ENCODE measurements around the gene C1RL.

The C1RL gene, protein sequence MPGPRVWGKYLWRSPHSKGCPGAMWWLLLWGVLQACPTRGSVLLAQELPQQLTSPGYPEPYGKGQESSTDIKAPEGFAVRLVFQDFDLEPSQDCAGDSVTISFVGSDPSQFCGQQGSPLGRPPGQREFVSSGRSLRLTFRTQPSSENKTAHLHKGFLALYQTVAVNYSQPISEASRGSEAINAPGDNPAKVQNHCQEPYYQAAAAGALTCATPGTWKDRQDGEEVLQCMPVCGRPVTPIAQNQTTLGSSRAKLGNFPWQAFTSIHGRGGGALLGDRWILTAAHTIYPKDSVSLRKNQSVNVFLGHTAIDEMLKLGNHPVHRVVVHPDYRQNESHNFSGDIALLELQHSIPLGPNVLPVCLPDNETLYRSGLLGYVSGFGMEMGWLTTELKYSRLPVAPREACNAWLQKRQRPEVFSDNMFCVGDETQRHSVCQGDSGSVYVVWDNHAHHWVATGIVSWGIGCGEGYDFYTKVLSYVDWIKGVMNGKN
- 4.3 to 25.0 reads per million in 2 experiments for total RNA-seq

- peak; percentile 65 for DNase-seq (ENCODE audit: low read depth)
Observed at GRCh38 chr12:7108796-7109571, at the start of gene C1RL. TSS of gene C1RL (minus strand) at chr12:7109214. CDS start at chr12:7109180, 34 bp downstream.

GRCh38 chr12:7157391-7157790 is 48.4 kb upstream of the C1RL start:
- DNase-seq (ENCODE audit: low read depth) = no peak

- no peak for DNase-seq (ENCODE audit: low read depth)
Observed at GRCh38 chr12:7156259-7157197, 47.5 kb upstream of the C1RL start.

DNA sequence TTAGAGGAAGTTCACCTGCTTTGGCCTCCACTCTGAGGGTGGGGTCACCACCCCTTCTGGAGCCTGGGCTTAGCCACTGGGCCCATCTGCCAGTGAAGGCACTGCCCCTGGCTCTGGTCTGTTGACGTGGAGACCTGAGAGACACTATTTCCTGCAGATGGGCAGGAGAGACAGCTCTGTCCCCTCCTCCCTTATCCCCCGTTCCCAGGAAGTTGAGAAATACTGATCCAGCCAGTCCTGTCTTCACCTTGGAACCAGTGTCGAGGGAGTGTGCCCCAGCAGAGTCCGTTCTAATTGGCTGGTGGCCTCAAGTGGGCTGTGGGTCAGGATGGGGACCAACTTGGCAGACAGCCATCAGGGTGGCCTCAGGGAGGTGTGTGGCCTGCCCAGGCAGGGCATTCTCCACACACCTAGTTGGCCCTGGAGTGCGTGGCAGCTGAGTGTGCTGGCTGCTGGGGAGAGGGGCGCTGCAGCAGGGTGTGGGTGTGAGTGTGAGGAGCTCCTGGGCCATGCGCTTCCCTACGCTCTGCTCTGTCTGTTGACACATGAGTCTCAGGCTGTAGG is 46.5 kb upstream of the C1RL start:
- no peak for DNase-seq (ENCODE audit: low read depth)

- no peak for DNase-seq (ENCODE audit: low read depth)
Observed at GRCh38 chr12:7154901-7155470, 46.0 kb upstream of the C1RL start.

- DNase-seq (ENCODE audit: low read depth) = no peak
Observed at GRCh38 chr12:7154042-7154441, 45.0 kb upstream of the C1RL start.

DNA sequence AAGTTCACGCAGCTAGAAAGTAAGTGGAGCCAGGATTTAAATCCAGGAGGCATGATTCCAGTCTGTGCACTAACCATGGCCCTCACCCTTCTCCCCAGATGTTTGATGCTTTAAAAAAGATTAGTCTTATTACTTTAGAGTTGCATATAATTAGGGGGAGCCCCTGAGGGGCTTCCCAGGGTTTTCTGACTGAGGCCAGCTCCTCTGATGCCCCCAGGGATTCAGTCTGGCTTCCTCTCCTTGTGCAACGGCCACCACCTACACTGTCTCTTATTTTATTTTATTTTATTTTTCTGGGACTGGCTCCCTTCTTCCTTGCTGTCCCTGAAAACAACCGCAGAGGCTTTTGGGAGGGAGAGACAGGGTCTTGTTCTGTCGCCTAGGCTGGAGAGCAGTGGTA is 43.8 kb upstream of the C1RL start:
- DNase-seq (ENCODE audit: low read depth) = no peak

- DNase-seq (ENCODE audit: low read depth) = no peak
Observed at GRCh38 chr12:7151532-7151931, 42.5 kb upstream of the C1RL start.

DNA sequence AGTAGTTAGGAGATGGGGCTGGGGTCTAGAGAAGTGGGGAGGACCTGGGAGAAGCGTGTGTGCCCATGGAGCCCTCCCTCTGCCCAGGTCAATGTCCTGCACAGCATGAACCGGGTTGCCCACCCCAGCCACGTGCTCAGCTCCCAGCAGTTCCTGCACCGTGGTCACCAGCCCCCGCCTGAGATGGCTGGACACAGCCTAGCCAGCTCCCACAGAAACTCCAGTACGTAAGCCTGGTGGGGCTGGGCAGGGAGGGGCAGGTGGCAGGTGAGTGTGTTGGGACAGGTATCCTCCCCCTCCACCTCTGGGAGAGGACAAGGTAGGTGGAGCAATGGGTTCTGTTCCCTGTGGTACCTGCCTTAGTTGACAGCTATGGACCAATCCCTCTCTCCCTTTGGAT is 41.8 kb upstream of the C1RL start:
- DNase-seq (ENCODE audit: low read depth) = no peak

GRCh38 chr12:7150356-7150755 is 41.3 kb upstream of the C1RL start:
- DNase-seq (ENCODE audit: low read depth) = no peak

GRCh38 chr12:7146906-7147305 is 37.9 kb upstream of the C1RL start:
- no peak for DNase-seq (ENCODE audit: low read depth)

- DNase-seq (ENCODE audit: low read depth) = no peak
Observed at GRCh38 chr12:7146228-7146627, 37.2 kb upstream of the C1RL start.

DNA sequence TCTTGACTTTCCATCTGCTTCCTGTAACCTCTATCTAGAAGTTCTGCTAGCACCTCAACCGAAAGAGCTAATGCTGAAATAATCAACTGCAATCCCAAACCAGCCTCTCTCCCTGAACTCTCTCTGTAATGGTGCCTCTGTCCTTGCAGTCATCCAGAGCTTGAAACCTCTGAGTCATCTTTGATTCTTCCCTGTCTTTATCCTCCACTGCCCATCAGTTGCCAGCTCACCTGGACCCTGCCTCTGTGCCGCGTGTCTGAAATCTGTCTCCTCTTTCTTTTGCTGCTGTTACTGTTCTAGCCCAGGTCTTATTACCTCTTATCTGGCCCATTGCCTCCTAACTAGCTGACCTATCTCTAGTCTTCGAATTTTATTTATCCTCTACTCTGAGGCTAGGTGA is 36.7 kb upstream of the C1RL start:
- no peak for DNase-seq (ENCODE audit: low read depth)

DNA sequence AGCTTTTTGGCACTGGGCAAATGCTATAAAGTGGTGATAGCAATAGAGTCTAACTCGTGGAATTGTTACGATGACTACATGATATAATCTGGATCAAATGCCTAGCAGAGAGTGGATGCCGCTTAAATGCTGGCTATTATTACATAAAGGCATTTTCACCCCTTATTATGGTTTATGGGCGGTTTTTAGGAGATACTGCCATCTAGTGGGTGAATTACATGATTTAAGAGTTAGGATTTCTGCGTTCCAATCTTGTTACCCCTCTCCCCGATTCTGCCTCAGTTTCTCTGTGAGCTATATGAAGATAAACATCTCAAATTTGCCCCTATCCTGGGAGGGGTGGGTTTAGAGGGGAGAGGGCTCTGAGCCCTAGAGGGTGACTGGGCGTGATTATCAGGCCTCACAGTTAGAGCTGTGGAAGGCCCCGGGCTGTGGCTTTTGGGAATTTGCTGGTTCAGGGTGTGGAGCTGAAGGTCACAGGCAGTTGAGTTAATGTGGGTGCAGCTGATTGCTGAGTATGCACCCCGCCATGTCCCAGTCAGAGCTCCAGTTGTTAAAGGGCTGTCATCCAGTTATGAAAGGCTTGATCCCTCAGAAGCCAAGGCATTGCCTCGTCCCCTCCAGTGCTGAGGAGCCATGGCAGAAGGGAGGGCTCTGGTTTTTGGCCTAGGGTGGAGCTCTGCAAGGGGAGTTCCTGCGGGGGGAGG is 35.6 kb upstream of the C1RL start:
- DNase-seq (ENCODE audit: low read depth) = no peak

DNA sequence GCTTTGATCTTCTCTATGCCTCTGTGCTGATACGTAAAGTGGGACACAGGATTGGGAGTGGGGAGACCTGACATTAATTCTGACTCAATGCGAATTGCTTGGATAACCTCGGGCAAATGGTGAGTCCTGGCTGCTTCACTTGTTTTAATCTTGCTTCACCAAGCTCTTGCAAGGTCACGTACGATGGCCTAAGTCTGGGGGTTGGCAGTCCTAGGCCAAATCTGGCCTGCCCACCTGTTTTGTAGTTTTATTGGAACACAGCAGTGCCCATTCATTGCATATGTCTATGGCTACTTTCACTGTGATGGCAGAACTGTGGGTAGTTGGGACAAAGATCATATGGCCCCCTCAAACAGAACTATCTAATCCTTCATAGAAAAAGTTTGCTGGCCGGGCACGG is 34.5 kb upstream of the C1RL start:
- DNase-seq (ENCODE audit: low read depth) = no peak

DNA sequence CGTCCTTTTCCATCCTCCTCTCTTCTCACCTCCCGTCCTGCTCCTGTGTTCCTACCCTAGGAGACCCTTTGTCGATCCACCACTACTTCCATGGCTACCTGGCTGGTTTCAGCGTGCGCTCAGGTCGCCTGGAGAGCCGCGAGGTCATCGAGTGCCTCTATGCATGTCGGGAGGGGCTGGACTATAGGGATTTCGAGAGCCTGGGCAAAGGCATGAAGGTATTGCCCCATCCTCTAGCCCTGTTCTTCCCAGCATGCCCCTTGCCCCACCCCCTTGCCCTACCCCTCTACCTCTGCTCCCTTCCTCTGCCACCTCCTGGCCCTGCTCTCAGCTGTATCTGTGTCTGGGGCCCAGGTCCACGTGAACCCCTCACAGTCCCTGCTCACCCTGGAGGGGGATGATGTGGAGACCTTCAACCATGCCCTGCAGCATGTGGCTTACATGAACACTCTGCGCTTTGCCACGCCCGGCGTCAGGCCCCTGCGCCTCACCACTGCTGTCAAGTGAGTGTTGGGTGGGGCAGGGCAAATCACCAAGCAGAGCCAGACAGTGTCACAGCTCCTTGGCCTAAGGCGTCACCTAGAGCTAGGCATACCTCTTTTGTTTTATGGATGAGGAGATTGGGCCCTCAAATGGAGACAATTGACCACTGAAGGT is 33.9 kb upstream of the C1RL start:
- no peak for DNase-seq (ENCODE audit: low read depth)

GRCh38 chr12:7142056-7142644 is 33.1 kb upstream of the C1RL start:
- peak; percentile 36 for DNase-seq (ENCODE audit: low read depth)

- no peak for DNase-seq (ENCODE audit: low read depth)
Observed at GRCh38 chr12:7141351-7142005, 32.5 kb upstream of the C1RL start.

DNA sequence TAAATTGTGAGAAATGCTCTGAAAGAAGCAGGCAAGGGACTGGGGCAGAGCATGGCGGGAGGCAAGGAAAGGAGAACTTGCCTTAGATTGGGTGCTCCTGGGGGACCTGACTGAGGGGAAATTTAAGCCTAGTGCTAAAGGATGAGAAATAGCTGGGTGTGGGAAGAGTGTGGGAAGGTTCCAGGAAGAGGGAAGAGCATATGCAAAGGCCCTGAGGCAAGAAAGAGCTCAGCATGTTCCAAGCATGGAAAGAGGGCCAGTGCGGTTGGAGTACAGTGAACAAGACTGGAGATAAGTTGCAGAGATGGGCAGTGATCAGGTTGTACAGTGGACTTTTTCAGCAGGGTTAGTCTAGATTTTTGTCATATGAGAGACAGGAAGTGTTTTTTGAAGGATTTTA is 30.2 kb upstream of the C1RL start:
- no peak for DNase-seq (ENCODE audit: low read depth)
